PC-3 (cell line): ENCODE data around the gene DENND4B.

Source experiments
- CTCF ChIP-seq: fragments of 300-600 bp; sonication (generic); conservative IDR thresholded peaks from 2 replicates; pipeline ENCODE4 v1.5.1; 2017; ENCODE audit warnings: antibody characterized with exemption, low read depth, mild to moderate bottlenecking, low read length
- EZH2phosphoT487 ChIP-seq: fragments of 300-600 bp; sonication (generic); IDR thresholded peaks from 2 replicates; pipeline ENCODE4 v1.6.1; 2018; ENCODE audit warnings: mild to moderate bottlenecking, antibody characterized with exemption, low read length, borderline replicate concordance

- TF ChIP-seq CTCF (no peak), EZH2phosphoT487 (no peak)
Measured at GRCh38 chr1:153973525-153973924, 27.0 kb upstream of the DENND4B start.
